ENCODE results near the gene SYNRG. TPM values are rescaled to one million over a fixed set of nuclear protein-coding genes. Genes with fewer than 3 reads are reported as not detected.
A peak's percentile ranks its signal among the peaks of the same experiment; 100 is the strongest.

The SYNRG gene
- polyA plus RNA-seq, 2 of the 4 experiments (the other 2 are of a cell fraction): 13.1 to 17.4 TPM

DNA sequence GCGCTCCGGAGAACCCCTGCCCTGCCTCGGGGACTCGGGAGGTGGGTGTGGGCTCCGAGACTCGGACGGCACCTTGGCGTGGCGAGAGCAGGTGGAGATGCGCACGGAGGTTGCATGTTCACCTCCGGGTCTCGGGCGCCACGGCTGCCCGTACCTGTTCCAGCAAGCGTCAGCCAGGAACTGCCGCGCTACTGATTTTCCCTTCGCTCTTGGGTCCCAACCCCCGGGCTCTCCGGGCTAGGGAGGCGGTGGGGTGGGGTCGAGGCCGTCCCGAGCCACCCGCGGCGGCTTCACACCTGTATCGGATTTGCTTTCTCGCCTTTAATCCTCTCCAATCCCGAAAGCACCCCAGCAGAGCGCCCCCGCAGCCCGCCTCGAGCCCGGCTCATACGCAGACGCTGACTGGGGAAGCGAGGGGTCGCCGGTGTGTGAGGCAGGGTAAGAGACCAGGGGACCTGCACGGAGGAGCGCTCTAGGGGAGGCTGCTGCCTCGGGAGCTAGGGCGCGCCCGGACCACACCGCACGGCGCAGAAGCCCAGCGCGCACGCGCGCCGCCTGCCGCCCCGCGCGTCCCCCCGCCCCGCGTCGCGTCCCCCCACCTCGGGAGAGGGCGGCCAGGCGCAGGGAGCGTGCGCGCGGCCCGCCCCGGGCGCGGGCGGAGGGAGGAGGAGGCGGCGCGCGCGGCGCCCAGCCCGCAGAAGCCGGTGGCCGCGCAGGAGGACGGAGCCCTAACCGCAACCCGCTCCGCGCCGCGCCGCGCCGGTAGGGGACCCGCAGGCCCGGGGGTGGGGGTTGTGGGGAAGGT is 119.8 kb downstream of the SYNRG start, which contains the start of gene DUSP14 (continued):
- TF ChIP-seq CBX2 (IDR thresholded peaks at IDR 0.05; ENCODE audit: borderline replicate concordance, low read depth): no peak
- TF ChIP-seq ZC3H11A (IDR thresholded peaks at IDR 0.05): no peak
- peak; percentile 78 for TF ChIP-seq POLR2A (IDR thresholded peaks at IDR 0.05; ENCODE audit: low read length)
- TF ChIP-seq KDM5A (IDR thresholded peaks at IDR 0.05): no peak
- no peak for TF ChIP-seq CHD4 (IDR thresholded peaks at IDR 0.05; ENCODE audit: borderline replicate concordance)
- no peak for TF ChIP-seq SMC3 (IDR thresholded peaks at IDR 0.05)
- TF ChIP-seq CHD2 (IDR thresholded peaks at IDR 0.05; ENCODE audit: low read length, partially characterized antibody): no peak
- TF ChIP-seq FOSB (CRISPR knock-in tag; IDR thresholded peaks at IDR 0.05): no peak
- TF ChIP-seq HOXA7 (CRISPR knock-in tag; IDR thresholded peaks at IDR 0.05): no peak
- TF ChIP-seq RFX5 (IDR thresholded peaks at IDR 0.05): no peak
- TF ChIP-seq, protein P1, sequence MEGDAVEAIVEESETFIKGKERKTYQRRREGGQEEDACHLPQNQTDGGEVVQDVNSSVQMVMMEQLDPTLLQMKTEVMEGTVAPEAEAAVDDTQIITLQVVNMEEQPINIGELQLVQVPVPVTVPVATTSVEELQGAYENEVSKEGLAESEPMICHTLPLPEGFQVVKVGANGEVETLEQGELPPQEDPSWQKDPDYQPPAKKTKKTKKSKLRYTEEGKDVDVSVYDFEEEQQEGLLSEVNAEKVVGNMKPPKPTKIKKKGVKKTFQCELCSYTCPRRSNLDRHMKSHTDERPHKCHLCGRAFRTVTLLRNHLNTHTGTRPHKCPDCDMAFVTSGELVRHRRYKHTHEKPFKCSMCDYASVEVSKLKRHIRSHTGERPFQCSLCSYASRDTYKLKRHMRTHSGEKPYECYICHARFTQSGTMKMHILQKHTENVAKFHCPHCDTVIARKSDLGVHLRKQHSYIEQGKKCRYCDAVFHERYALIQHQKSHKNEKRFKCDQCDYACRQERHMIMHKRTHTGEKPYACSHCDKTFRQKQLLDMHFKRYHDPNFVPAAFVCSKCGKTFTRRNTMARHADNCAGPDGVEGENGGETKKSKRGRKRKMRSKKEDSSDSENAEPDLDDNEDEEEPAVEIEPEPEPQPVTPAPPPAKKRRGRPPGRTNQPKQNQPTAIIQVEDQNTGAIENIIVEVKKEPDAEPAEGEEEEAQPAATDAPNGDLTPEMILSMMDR (IDR thresholded peaks at IDR 0.05): no peak; the same call in 2 of the 3 replicates
- no peak for TF ChIP-seq RCOR1 (IDR thresholded peaks at IDR 0.05; ENCODE audit: low read depth, low read length)
- TF ChIP-seq, protein P2, sequence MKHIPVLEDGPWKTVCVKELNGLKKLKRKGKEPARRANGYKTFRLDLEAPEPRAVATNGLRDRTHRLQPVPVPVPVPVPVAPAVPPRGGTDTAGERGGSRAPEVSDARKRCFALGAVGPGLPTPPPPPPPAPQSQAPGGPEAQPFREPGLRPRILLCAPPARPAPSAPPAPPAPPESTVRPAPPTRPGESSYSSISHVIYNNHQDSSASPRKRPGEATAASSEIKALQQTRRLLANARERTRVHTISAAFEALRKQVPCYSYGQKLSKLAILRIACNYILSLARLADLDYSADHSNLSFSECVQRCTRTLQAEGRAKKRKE (CRISPR knock-in tag; IDR thresholded peaks at IDR 0.05; ENCODE audit: low read depth): no peak
- no peak for TF ChIP-seq JUNB (IDR thresholded peaks at IDR 0.05)
- 0 out of 2 replicates have a peak, but pooled peaks have one; percentile 22 for TF ChIP-seq RARB (CRISPR knock-in tag; IDR thresholded peaks at IDR 0.05)
- no peak for TF ChIP-seq EP300 (IDR thresholded peaks at IDR 0.05)
- TF ChIP-seq EHMT2 (IDR thresholded peaks at IDR 0.05; ENCODE audit: low read depth): no peak
- no peak for TF ChIP-seq FOXS1 (CRISPR knock-in tag; IDR thresholded peaks at IDR 0.05)
- TF ChIP-seq, protein P3, sequence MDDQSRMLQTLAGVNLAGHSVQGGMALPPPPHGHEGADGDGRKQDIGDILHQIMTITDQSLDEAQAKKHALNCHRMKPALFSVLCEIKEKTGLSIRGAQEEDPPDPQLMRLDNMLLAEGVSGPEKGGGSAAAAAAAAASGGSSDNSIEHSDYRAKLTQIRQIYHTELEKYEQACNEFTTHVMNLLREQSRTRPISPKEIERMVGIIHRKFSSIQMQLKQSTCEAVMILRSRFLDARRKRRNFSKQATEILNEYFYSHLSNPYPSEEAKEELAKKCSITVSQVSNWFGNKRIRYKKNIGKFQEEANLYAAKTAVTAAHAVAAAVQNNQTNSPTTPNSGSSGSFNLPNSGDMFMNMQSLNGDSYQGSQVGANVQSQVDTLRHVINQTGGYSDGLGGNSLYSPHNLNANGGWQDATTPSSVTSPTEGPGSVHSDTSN (IDR thresholded peaks at IDR 0.05): peak; percentile 16; the same call in 1 of the 2 replicates
- TF ChIP-seq CBX8 (IDR thresholded peaks at IDR 0.05): no peak
- TF ChIP-seq POLR2AphosphoS2 (conservative IDR thresholded peaks at IDR 0.05; ENCODE audit: low read length): no peak
- TF ChIP-seq, protein P4, sequence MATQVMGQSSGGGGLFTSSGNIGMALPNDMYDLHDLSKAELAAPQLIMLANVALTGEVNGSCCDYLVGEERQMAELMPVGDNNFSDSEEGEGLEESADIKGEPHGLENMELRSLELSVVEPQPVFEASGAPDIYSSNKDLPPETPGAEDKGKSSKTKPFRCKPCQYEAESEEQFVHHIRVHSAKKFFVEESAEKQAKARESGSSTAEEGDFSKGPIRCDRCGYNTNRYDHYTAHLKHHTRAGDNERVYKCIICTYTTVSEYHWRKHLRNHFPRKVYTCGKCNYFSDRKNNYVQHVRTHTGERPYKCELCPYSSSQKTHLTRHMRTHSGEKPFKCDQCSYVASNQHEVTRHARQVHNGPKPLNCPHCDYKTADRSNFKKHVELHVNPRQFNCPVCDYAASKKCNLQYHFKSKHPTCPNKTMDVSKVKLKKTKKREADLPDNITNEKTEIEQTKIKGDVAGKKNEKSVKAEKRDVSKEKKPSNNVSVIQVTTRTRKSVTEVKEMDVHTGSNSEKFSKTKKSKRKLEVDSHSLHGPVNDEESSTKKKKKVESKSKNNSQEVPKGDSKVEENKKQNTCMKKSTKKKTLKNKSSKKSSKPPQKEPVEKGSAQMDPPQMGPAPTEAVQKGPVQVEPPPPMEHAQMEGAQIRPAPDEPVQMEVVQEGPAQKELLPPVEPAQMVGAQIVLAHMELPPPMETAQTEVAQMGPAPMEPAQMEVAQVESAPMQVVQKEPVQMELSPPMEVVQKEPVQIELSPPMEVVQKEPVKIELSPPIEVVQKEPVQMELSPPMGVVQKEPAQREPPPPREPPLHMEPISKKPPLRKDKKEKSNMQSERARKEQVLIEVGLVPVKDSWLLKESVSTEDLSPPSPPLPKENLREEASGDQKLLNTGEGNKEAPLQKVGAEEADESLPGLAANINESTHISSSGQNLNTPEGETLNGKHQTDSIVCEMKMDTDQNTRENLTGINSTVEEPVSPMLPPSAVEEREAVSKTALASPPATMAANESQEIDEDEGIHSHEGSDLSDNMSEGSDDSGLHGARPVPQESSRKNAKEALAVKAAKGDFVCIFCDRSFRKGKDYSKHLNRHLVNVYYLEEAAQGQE (IDR thresholded peaks at IDR 0.05): 0 out of 2 replicates have a peak, but pooled peaks have one; percentile 15
- peak in 1 of 2 experiments; percentile 43; a peak in 1 of 5 replicates for TF ChIP-seq JUN (IDR thresholded peaks at IDR 0.05)
- no peak for TF ChIP-seq HEYL (CRISPR knock-in tag; IDR thresholded peaks at IDR 0.05)
- TF ChIP-seq, protein P5, sequence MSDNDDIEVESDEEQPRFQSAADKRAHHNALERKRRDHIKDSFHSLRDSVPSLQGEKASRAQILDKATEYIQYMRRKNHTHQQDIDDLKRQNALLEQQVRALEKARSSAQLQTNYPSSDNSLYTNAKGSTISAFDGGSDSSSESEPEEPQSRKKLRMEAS (IDR thresholded peaks at IDR 0.05): peak; percentile 22; the same call in 1 of the 2 replicates
- TF ChIP-seq, protein P6, sequence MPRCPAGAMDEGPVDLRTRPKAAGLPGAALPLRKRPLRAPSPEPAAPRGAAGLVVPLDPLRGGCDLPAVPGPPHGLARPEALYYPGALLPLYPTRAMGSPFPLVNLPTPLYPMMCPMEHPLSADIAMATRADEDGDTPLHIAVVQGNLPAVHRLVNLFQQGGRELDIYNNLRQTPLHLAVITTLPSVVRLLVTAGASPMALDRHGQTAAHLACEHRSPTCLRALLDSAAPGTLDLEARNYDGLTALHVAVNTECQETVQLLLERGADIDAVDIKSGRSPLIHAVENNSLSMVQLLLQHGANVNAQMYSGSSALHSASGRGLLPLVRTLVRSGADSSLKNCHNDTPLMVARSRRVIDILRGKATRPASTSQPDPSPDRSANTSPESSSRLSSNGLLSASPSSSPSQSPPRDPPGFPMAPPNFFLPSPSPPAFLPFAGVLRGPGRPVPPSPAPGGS (IDR thresholded peaks at IDR 0.05): peak; percentile 74; the same call in 1 of the 3 replicates
- no peak for TF ChIP-seq MAFK (IDR thresholded peaks at IDR 0.05; ENCODE audit: partially characterized antibody)
- no peak for TF ChIP-seq CEBPB (IDR thresholded peaks at IDR 0.05)
- TF ChIP-seq ZSCAN20 (CRISPR knock-in tag; IDR thresholded peaks at IDR 0.05): no peak
- TF ChIP-seq MYC (IDR thresholded peaks at IDR 0.05; ENCODE audit: borderline replicate concordance, low read length): peak; percentile 70; the same call in 1 of the 2 replicates
- TF ChIP-seq GATA3 (IDR thresholded peaks at IDR 0.05; ENCODE audit: borderline replicate concordance): no peak; the same call in 1 of the 2 replicates
- TF ChIP-seq, protein P7, sequence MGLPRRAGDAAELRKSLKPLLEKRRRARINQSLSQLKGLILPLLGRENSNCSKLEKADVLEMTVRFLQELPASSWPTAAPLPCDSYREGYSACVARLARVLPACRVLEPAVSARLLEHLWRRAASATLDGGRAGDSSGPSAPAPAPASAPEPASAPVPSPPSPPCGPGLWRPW (IDR thresholded peaks at IDR 0.05): no peak
- TF ChIP-seq, protein P8, sequence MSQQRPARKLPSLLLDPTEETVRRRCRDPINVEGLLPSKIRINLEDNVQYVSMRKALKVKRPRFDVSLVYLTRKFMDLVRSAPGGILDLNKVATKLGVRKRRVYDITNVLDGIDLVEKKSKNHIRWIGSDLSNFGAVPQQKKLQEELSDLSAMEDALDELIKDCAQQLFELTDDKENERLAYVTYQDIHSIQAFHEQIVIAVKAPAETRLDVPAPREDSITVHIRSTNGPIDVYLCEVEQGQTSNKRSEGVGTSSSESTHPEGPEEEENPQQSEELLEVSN (IDR thresholded peaks at IDR 0.05; ENCODE audit: borderline replicate concordance, low read depth): peak; percentile 59; the same call in 1 of the 2 replicates
- TF ChIP-seq HOXB5 (CRISPR knock-in tag; IDR thresholded peaks at IDR 0.05): no peak

Measured in A549 (cell line).